ENCODE measurements around the gene NAP1L4.

Gene NAP1L4

GRCh38 chr11:3000032-3000961 lies 8.2 kb upstream of the NAP1L4 start:
- TF ChIP-seq, protein P1, sequence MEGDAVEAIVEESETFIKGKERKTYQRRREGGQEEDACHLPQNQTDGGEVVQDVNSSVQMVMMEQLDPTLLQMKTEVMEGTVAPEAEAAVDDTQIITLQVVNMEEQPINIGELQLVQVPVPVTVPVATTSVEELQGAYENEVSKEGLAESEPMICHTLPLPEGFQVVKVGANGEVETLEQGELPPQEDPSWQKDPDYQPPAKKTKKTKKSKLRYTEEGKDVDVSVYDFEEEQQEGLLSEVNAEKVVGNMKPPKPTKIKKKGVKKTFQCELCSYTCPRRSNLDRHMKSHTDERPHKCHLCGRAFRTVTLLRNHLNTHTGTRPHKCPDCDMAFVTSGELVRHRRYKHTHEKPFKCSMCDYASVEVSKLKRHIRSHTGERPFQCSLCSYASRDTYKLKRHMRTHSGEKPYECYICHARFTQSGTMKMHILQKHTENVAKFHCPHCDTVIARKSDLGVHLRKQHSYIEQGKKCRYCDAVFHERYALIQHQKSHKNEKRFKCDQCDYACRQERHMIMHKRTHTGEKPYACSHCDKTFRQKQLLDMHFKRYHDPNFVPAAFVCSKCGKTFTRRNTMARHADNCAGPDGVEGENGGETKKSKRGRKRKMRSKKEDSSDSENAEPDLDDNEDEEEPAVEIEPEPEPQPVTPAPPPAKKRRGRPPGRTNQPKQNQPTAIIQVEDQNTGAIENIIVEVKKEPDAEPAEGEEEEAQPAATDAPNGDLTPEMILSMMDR (IDR thresholded peaks at IDR 0.05; ENCODE audit: insufficient read depth, low read depth, low read length, missing control alignments): no peak
- H3K4me3 ChIP-seq (ENCODE audit: low read length): no peak overlapping the region
- DNase-seq (ENCODE audit: low read depth): peak; percentile 97

DNA sequence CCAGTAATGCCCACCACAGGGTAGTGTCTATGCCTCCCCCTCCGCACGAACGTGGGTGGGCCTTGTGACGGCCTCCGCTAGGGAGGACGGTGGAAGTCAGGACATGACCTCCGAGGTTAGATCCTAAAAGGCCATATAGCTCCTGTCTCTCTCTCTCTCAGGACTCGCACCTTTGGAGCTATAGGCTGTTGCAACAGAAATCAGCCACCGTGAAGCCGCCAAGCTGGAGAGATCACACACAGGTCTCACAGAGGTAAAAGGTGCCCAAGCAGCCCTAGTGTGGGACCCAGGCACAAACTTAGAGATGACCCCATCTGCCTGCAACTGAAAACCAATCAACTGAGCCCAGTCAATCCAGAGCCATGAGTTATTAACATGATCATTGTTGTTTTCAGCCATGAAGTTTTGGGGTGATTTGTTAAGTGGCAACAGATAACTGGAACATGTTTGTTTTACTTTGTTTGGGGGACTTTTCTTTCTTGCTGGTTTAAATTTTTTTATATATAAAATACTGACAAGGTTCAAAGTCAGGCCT lies 7.4 kb upstream of the NAP1L4 start:
- no peak overlapping the region for H3K4me3 ChIP-seq (ENCODE audit: low read length)
- no peak for DNase-seq (ENCODE audit: low read depth)
- TF ChIP-seq, protein P1 (IDR thresholded peaks at IDR 0.05; ENCODE audit: insufficient read depth, low read depth, low read length, missing control alignments): no peak

GRCh38 chr11:2998073-2998850 lies 6.1 kb upstream of the NAP1L4 start:
- TF ChIP-seq, protein P1 (IDR thresholded peaks at IDR 0.05; ENCODE audit: insufficient read depth, low read depth, low read length, missing control alignments): no peak
- no peak for DNase-seq (ENCODE audit: low read depth)
- no peak overlapping the region for H3K4me3 ChIP-seq (ENCODE audit: low read length)

DNA sequence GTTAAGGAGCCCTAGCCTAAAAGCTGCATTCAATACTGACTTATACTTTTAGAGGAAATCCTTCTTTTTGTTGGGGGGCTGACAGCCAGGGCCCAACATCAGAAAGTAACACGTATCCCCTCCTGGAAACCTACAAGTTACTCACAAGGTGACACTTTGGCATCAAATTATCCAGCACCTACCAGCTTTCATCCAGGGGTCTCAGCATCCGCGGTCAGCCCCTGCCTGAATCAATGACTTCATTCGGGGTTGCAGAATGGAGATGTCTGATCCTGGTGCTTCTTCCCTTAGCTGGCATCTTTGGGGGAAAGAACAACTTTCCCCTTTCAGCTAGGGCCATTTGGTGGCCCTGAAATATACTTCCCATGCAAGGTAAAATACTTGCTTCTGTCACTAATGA lies 5.3 kb upstream of the NAP1L4 start:
- H3K4me3 ChIP-seq (ENCODE audit: low read length): no peak overlapping the region
- no peak for DNase-seq (ENCODE audit: low read depth)
- TF ChIP-seq, protein P1 (IDR thresholded peaks at IDR 0.05; ENCODE audit: insufficient read depth, low read depth, low read length, missing control alignments): no peak

DNA sequence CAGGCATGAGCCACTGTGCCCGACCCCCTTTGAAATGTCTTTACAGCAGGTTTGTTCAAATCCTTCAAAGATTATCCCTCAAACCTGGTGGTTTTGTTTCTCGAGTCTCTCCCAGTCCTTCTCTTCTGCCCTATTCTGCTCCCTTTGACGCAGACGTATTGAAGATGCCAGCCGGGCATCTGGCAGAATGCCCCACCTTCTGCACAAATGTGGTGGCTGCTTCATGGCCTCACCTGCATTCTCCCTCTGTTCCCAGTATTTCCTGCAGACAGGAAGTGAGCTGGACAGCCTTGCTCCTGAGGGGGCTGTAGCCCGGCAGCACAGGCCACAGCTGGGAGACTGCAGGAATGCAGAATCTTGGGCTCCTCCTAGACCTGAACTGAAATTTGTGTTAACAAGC lies 4.8 kb upstream of the NAP1L4 start:
- TF ChIP-seq, protein P1 (IDR thresholded peaks at IDR 0.05; ENCODE audit: insufficient read depth, low read depth, low read length, missing control alignments): no peak
- no peak overlapping the region for H3K4me3 ChIP-seq (ENCODE audit: low read length)
- DNase-seq (ENCODE audit: low read depth): no peak

- TF ChIP-seq, protein P1 (IDR thresholded peaks at IDR 0.05; ENCODE audit: insufficient read depth, low read depth, low read length, missing control alignments): no peak
- H3K4me3 ChIP-seq (ENCODE audit: low read length): no peak overlapping the region
These were observed 3.9 kb upstream of the NAP1L4 start for GRCh38 chr11:2995893-2996554.

More at GRCh38 chr11:2995893-2996554, 3.9 kb upstream of the NAP1L4 start:
- DNase-seq (ENCODE audit: low read depth): no peak

All from epithelial cell of esophagus (primary cell).